ENCODE data around the gene RBM20.

DNA sequence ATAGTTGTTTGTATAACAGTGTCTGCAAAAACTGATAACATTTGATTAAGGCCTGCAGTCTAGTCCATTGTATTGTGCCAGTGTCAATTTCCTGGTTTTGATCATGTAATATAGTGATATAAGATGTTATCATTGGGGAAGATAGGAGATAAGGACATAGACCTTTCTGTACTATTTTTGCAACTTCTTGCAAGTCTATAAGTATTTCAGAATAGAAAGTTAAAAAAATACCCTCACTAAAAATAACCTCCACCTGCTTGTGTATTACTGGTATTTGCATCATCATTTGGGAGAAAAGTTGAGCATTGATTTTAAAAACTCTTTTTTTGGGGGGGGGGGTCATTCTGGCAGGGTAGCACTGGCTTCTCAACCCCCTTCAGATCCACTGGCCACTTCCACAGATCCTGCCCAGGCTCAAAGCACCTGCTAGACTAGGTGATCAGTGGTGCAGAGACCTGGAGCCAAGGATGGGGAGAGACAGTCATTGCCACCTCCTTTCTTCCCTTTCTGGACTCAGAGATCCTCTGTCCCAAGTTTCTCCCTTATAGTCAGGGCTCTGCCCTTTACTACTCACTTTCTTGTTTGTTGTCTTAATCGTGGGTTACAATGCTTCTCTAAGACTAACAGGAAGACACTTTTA is 103.0 kb downstream of the RBM20 start:
- TF ChIP-seq SUZ12 (IDR thresholded peaks at IDR 0.05; ENCODE audit: extremely low read depth, insufficient read depth, insufficient read length) (no peak), YY1 (IDR thresholded peaks at IDR 0.05; ENCODE audit: insufficient read depth, insufficient read length) (no peak)

Data from NT2/D1 (cell line).